Tibial nerve (tissue), 4 donors: ENCODE results near the gene TRIP10.
"Not testable (repeated sequence)": the region's sequence is repeated elsewhere in the genome, so short reads cannot be mapped to it uniquely, and the experiment has no call there.

Source experiments
- EP300 ChIP-seq, 2 donors: sonication (generic); formaldehyde crosslinking; IDR thresholded peaks; one replicate each; pipeline ENCODE4 v1.6.1; 2017; ENCODE audit warnings: antibody characterized with exemption in 2 of 2, mild to moderate bottlenecking in 1 of 2
- POLR2A ChIP-seq, 2 donors: fragments of 450-650 bp; IDR thresholded peaks; one replicate each; pipeline ENCODE4 v1.6.1; 2017; ENCODE audit warnings: antibody characterized with exemption in 2 of 2, mild to moderate bottlenecking in 2 of 2, moderate library complexity in 2 of 2
- TF ChIP-seq, protein P1 (sequence below), 5 experiments: fragments of 200-600 bp in 3 of 5; fragments of 450-650 bp in 2 of 5; sonication (generic) in 3 of 5; IDR thresholded peaks; one replicate each; pipeline ENCODE4 v1.5.1; 2016 to 2019; ENCODE audit warnings: antibody characterized with exemption in 5 of 5, mild to moderate bottlenecking in 3 of 5, moderate library complexity in 2 of 5

DNA sequence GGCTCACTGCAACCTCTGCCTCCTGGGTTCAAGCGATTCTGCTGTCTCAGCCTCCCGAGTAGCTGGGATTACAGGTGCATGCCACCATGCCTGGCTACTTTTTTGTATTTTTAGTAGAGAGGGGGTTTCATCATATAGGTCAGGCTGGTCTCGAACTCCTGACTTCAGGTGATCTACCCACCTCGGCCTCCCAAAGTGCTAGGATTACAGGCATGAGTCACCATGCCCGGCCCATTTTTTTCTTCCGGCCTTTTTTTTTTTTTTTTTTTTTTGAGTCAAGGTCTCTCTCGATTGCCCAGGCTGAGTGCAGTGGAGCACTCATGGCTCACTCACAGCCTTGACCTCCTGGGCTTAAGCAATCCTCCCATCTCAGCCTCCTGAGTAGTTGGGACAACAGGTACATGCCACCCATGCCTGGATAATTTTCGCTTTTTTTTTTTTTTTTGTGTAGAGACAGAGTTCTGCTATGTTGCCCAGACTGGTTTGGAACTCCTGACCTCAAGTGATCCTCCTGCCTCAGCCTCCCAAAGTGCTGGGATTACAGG, 22.8 kb downstream of the TRIP10 start:
- TF ChIP-seq, protein P1, sequence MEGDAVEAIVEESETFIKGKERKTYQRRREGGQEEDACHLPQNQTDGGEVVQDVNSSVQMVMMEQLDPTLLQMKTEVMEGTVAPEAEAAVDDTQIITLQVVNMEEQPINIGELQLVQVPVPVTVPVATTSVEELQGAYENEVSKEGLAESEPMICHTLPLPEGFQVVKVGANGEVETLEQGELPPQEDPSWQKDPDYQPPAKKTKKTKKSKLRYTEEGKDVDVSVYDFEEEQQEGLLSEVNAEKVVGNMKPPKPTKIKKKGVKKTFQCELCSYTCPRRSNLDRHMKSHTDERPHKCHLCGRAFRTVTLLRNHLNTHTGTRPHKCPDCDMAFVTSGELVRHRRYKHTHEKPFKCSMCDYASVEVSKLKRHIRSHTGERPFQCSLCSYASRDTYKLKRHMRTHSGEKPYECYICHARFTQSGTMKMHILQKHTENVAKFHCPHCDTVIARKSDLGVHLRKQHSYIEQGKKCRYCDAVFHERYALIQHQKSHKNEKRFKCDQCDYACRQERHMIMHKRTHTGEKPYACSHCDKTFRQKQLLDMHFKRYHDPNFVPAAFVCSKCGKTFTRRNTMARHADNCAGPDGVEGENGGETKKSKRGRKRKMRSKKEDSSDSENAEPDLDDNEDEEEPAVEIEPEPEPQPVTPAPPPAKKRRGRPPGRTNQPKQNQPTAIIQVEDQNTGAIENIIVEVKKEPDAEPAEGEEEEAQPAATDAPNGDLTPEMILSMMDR (IDR thresholded peaks at IDR 0.05), result not testable (repeated sequence)
- TF ChIP-seq POLR2A, EP300 (IDR thresholded peaks at IDR 0.05): not testable (repeated sequence)
